PC-3 (cell line): ENCODE results near the gene FBXL13. TPM values are rescaled to one million over a fixed set of nuclear protein-coding genes. Genes with fewer than 3 reads are reported as not detected.
"Not testable (repeated sequence)": the region's sequence is repeated elsewhere in the genome, so short reads cannot be mapped to it uniquely, and the experiment has no call there.

Source experiments
- ATAC-seq: fragments of 200-7000 bp; cut with Tn5 transposase; 2 replicates; pipeline ENCODE4 v1.9.1; 2020; ENCODE audit warnings: mild to moderate bottlenecking, moderate library complexity
- BruUV-seq: library from RNA; stranded (reverse); fragments of 400-500 nt; replicated peaks from 2 replicates; lab custom pipeline; 2021; lab: Mats Ljungman, UMichigan
- CTCF ChIA-PET: fragments of 300-600 bp; sonication (Branson Sonifier 250); formaldehyde crosslinking; loops from one replicate; lab custom pipeline; 2022; ENCODE audit warnings: antibody characterized with exemption; lab: Charles Lee
- POLR2A ChIA-PET: fragments of 300-600 bp; sonication (Branson Sonifier 250); formaldehyde crosslinking; loops from one replicate; lab custom pipeline; 2022; ENCODE audit warnings: antibody characterized with exemption; ENCODE audit not compliant: unreplicated experiment; lab: Charles Lee
- DNase-seq: peaks from one replicate; pipeline ENCODE4 v3.0.0-alpha.2; 2015
- H2AFZ ChIP-seq: fragments of 300-600 bp; sonication (generic); 2 replicates; pipeline ENCODE4 v1.6.0; 2016; ENCODE audit warnings: antibody characterized with exemption, low read length
- H3F3A ChIP-seq: fragments of 300-600 bp; sonication (generic); one replicate; pipeline ENCODE4 v1.6.0; 2017; ENCODE audit warnings: antibody characterized with exemption, low read length, control low read depth, mild to moderate bottlenecking; ENCODE audit not compliant: unreplicated experiment
- H3K27ac ChIP-seq: fragments of 300-600 bp; sonication (generic); 2 replicates; pipeline ENCODE4 v1.5.1; 2016; ENCODE audit warnings: mild to moderate bottlenecking, low read length
- H3K27me3 ChIP-seq: fragments of 300-600 bp; sonication (generic); 2 replicates; pipeline ENCODE4 v1.6.1; 2016; ENCODE audit warnings: low read length, mixed read lengths
- H3K36me3 ChIP-seq: fragments of 300-600 bp; sonication (generic); 2 replicates; pipeline ENCODE4 v1.6.1; 2016; ENCODE audit warnings: low read depth, mixed run types, low read length, mixed read lengths
- H3K4me1 ChIP-seq: fragments of 300-600 bp; sonication (generic); 2 replicates; pipeline ENCODE4 v1.5.1; 2016; ENCODE audit warnings: low read length; ENCODE audit not compliant: insufficient read depth
- H3K4me2 ChIP-seq: fragments of 300-600 bp; sonication (generic); 2 replicates; pipeline ENCODE4 v1.6.0; 2016; ENCODE audit warnings: low read length
- H3K4me3 ChIP-seq: fragments of 300-600 bp; sonication (generic); 2 replicates; pipeline ENCODE4 v1.5.1; 2016; ENCODE audit warnings: mild to moderate bottlenecking, low read length, mixed read lengths
- H3K79me2 ChIP-seq: fragments of 300-600 bp; sonication (generic); 2 replicates; pipeline ENCODE4 v1.6.1; 2017; ENCODE audit warnings: low read length, mixed read lengths
- H3K9ac ChIP-seq: fragments of 300-600 bp; sonication (generic); 2 replicates; pipeline ENCODE4 v1.6.0; 2016; ENCODE audit warnings: mild to moderate bottlenecking, low read length
- H3K9me2 ChIP-seq: fragments of 300-600 bp; sonication (generic); replicated peaks from 2 replicates; pipeline ENCODE4 v1.6.1; 2016; ENCODE audit warnings: mixed run types, low read length, mixed read lengths
- H3K9me3 ChIP-seq: fragments of 300-600 bp; sonication (generic); 2 replicates; pipeline ENCODE4 v1.6.1; 2016; ENCODE audit warnings: low read length, mixed read lengths
- H4K20me1 ChIP-seq: fragments of 300-600 bp; sonication (generic); 2 replicates; pipeline ENCODE4 v1.6.1; 2016; ENCODE audit warnings: low read length, mixed read lengths
- CTCF ChIP-seq: fragments of 300-600 bp; sonication (generic); conservative IDR thresholded peaks from 2 replicates; pipeline ENCODE4 v1.5.1; 2017; ENCODE audit warnings: antibody characterized with exemption, low read depth, mild to moderate bottlenecking, low read length
- EZH2 ChIP-seq: fragments of 300-600 bp; sonication (generic); IDR thresholded peaks from one replicate; pipeline ENCODE4 v1.6.1; 2017; ENCODE audit warnings: antibody characterized with exemption, mild to moderate bottlenecking, low read length; ENCODE audit not compliant: unreplicated experiment
- EZH2phosphoT487 ChIP-seq: fragments of 300-600 bp; sonication (generic); IDR thresholded peaks from 2 replicates; pipeline ENCODE4 v1.6.1; 2018; ENCODE audit warnings: mild to moderate bottlenecking, antibody characterized with exemption, low read length, borderline replicate concordance
- intact Hi-C: fragments of 100-400 bp; cut with micrococcal nuclease; formaldehyde crosslinking; loops from 2 replicates; pipeline ENCODE4 v1.9.0; 2023
- total RNA-seq: library from RNA; depleted of rRNA; stranded (reverse); fragments of >200 nt; gene quantifications from 2 replicates; pipeline ENCODE4 v1.2.3, GENCODE V29; 2014

Gene FBXL13
- total RNA-seq, 1 experiment from 2014 or later: 1.1 TPM

- DNase-seq: no peak
- ChIA-PET CTCF (no interaction called here), POLR2A (no interaction called here)
- Histone ChIP-seq H2AFZ (no peak overlapping the region), H3K9me3 (no peaks in the 10 kb centered on the region), H3K4me3 (no peak overlapping the region), H3K27ac (no peak overlapping the region), H3K9ac (no peak overlapping the region), H3K27me3 (no peaks in the 10 kb centered on the region), H3K36me3 (no peaks in the 10 kb centered on the region), H3K79me2 (no peaks in the 10 kb centered on the region), H3K4me1 (peaks cover 3% of the 10 kb centered on the region; the same call in 1 of the 2 replicates), H3K9me2 (no peaks in the 10 kb centered on the region), H3F3A (no peaks in the 10 kb centered on the region), H4K20me1 (no peaks in the 10 kb centered on the region), H3K4me2 (no peak overlapping the region)
- ATAC-seq: no peak
- intact Hi-C loops: no loop called here
- BruUV-seq: no TSS peak
- TF ChIP-seq CTCF: no peak
- no peak for TF ChIP-seq EZH2phosphoT487
- no peak for TF ChIP-seq EZH2
Observed at GRCh38 chr7:102973096-102973802, 101.3 kb downstream of the FBXL13 start.

GRCh38 chr7:102967798-102968197 is 106.8 kb downstream of the FBXL13 start:
- Histone ChIP-seq H3K36me3 (no peaks in the 10 kb centered on the region), H3K4me3 (no peak overlapping the region), H3K9me3 (no peaks in the 10 kb centered on the region), H4K20me1 (no peaks in the 10 kb centered on the region), H3K27me3 (no peaks in the 10 kb centered on the region), H3K9me2 (no peaks in the 10 kb centered on the region), H2AFZ (no peak overlapping the region), H3F3A (no peaks in the 10 kb centered on the region), H3K9ac (no peak overlapping the region), H3K4me2 (no peak overlapping the region), H3K27ac (no peak overlapping the region), H3K4me1 (no peaks in the 10 kb centered on the region), H3K79me2 (no peaks in the 10 kb centered on the region)
- POLR2A ChIA-PET: no interaction called here
- no peak for TF ChIP-seq CTCF
- no peak for DNase-seq
- BruUV-seq: no TSS peak
- ATAC-seq: no peak
- intact Hi-C loops: no loop called here
- CTCF ChIA-PET: no interaction called here

GRCh38 chr7:102966465-102966864 is 108.1 kb downstream of the FBXL13 start:
- ChIA-PET CTCF (interaction anchor here (0.6 kb wide), 1 partner anchor 86 kb away, joined by 3 read pairs; no protein-coding TSS in a partner anchor), POLR2A (no interaction called here)
- Histone ChIP-seq H3K9me2 (no peaks in the 10 kb centered on the region), H3K9me3 (no peaks in the 10 kb centered on the region), H3K36me3 (no peaks in the 10 kb centered on the region), H3K27me3 (no peaks in the 10 kb centered on the region), H2AFZ (no peak overlapping the region), H3K27ac (no peak overlapping the region), H3K4me1 (no peaks in the 10 kb centered on the region), H3K4me2 (no peak overlapping the region), H3K4me3 (no peak overlapping the region), H4K20me1 (no peaks in the 10 kb centered on the region), H3K9ac (no peak overlapping the region), H3F3A (no peaks in the 10 kb centered on the region), H3K79me2 (no peaks in the 10 kb centered on the region)
- intact Hi-C loops: no loop called here
- TF ChIP-seq EZH2 (no peak), EZH2phosphoT487 (no peak), CTCF (no peak)
- DNase-seq (no peak), ATAC-seq (no peak)
- no TSS peak for BruUV-seq

GRCh38 chr7:102961993-102962392 is 112.6 kb downstream of the FBXL13 start:
- H2AFZ ChIP-seq: not testable (repeated sequence)

More at GRCh38 chr7:102961993-102962392, 112.6 kb downstream of the FBXL13 start:
- ATAC-seq, H3K79me2 ChIP-seq, H3K4me3 ChIP-seq, H3K9me3 ChIP-seq, H3K36me3 ChIP-seq, H3K4me2 ChIP-seq, H3K9me2 ChIP-seq, intact Hi-C loops, H3K9ac ChIP-seq, DNase-seq, H3K4me1 ChIP-seq, CTCF ChIA-PET, H3K27me3 ChIP-seq, BruUV-seq, H4K20me1 ChIP-seq, POLR2A ChIA-PET, H3K27ac ChIP-seq, H3F3A ChIP-seq: not testable (repeated sequence)
